HepG2 (cell line): ENCODE measurements around the gene SIGLEC10. TPM values are rescaled to one million over a fixed set of nuclear protein-coding genes. Genes with fewer than 3 reads are reported as not detected.

Source experiments
- AGO1 ChIP-seq: fragments of 200-400 bp; formaldehyde crosslinking; IDR thresholded peaks from 2 replicates; pipeline ENCODE4 v1.6.1; 2017; ENCODE audit warnings: mild to moderate bottlenecking, low read depth, low read length, moderate library complexity; ENCODE audit not compliant: poor library complexity, severe bottlenecking
- BCL6 ChIP-seq: IDR thresholded peaks from 2 replicates; pipeline ENCODE4 v1.6.1; 2016; ENCODE audit warnings: missing genetic modification reagents, missing compliant biosample characterization
- BORCS8-MEF2B ChIP-seq: sonication (generic); formaldehyde crosslinking; IDR thresholded peaks from 2 replicates; pipeline ENCODE4 v1.8.0; 2022; ENCODE audit warnings: mild to moderate bottlenecking, missing genetic modification reagents
- HDAC1 ChIP-seq: sonication (generic); formaldehyde crosslinking; IDR thresholded peaks from 2 replicates; pipeline ENCODE4 v1.5.1; 2020; ENCODE audit warnings: mild to moderate bottlenecking, missing genetic modification reagents
- HOXA9 ChIP-seq: sonication (generic); formaldehyde crosslinking; IDR thresholded peaks from 2 replicates; pipeline ENCODE4 v1.8.1; 2022; ENCODE audit warnings: missing genetic modification reagents, mild to moderate bottlenecking, moderate library complexity, borderline replicate concordance
- JUND ChIP-seq: sonication (generic); formaldehyde crosslinking; IDR thresholded peaks from 2 replicates; pipeline ENCODE4 v1.8.0; 2022; ENCODE audit warnings: mild to moderate bottlenecking, missing genetic modification reagents
- KLF16 ChIP-seq, 2 experiments: sonication (generic) in 1 of 2; formaldehyde crosslinking in 1 of 2; IDR thresholded peaks; 2 replicates each; pipeline versions ENCODE4 v1.6.1 to v1.8.0; 2016 to 2023; ENCODE audit warnings: missing genetic modification reagents in 2 of 2, missing compliant biosample characterization in 1 of 2
- MED1 ChIP-seq: sonication (generic); formaldehyde crosslinking; IDR thresholded peaks from 2 replicates; pipeline ENCODE4 v1.4.0; 2020; ENCODE audit warnings: missing genetic modification reagents
- NCOR1 ChIP-seq: fragments of 200-600 bp; sonication (generic); IDR thresholded peaks from 2 replicates; pipeline ENCODE4 v1.7.0; 2017; ENCODE audit warnings: antibody characterized with exemption, low read length, borderline replicate concordance
- NFATC3 ChIP-seq: sonication (generic); formaldehyde crosslinking; IDR thresholded peaks from 2 replicates; pipeline ENCODE4 v1.5.1; 2020; ENCODE audit warnings: mild to moderate bottlenecking, missing genetic modification reagents
- NFIB ChIP-seq: sonication (generic); formaldehyde crosslinking; IDR thresholded peaks from 2 replicates; pipeline ENCODE4 v1.9.0; 2021; ENCODE audit warnings: missing genetic modification reagents, mild to moderate bottlenecking, borderline replicate concordance
- RBAK ChIP-seq: sonication (generic); formaldehyde crosslinking; IDR thresholded peaks from 2 replicates; pipeline ENCODE4 v1.5.1; 2020; ENCODE audit warnings: mild to moderate bottlenecking, missing genetic modification reagents
- ZFP41 ChIP-seq: sonication (generic); formaldehyde crosslinking; IDR thresholded peaks from 2 replicates; pipeline ENCODE4 v1.4.0; 2020; ENCODE audit warnings: mild to moderate bottlenecking, missing genetic modification reagents, borderline replicate concordance
- ZNF138 ChIP-seq: sonication (generic); formaldehyde crosslinking; IDR thresholded peaks from 2 replicates; pipeline ENCODE4 v1.5.0; 2020; ENCODE audit warnings: mild to moderate bottlenecking, low read depth, missing genetic modification reagents
- ZNF251 ChIP-seq: sonication (generic); formaldehyde crosslinking; IDR thresholded peaks from 2 replicates; pipeline ENCODE4 v1.9.0; 2021; ENCODE audit warnings: mild to moderate bottlenecking, missing genetic modification reagents
- ZNF296 ChIP-seq: sonication (generic); formaldehyde crosslinking; conservative IDR thresholded peaks from 2 replicates; pipeline ENCODE4 v1.5.0; 2020; ENCODE audit warnings: mild to moderate bottlenecking, missing genetic modification reagents
- ZNF564 ChIP-seq: sonication (generic); formaldehyde crosslinking; IDR thresholded peaks from 2 replicates; pipeline ENCODE4 v1.8.1; 2023; ENCODE audit warnings: mild to moderate bottlenecking, missing genetic modification reagents
- ZNF570 ChIP-seq: sonication (generic); formaldehyde crosslinking; IDR thresholded peaks from 2 replicates; pipeline ENCODE4 v1.4.0; 2020; ENCODE audit warnings: mild to moderate bottlenecking, missing genetic modification reagents, borderline replicate concordance
- ZNF577 ChIP-seq: sonication (generic); formaldehyde crosslinking; IDR thresholded peaks from 2 replicates; pipeline ENCODE4 v1.4.0; 2020; ENCODE audit warnings: mild to moderate bottlenecking, low read depth, missing genetic modification reagents, borderline replicate concordance
- ZNF589 ChIP-seq: sonication (generic); formaldehyde crosslinking; conservative IDR thresholded peaks from 2 replicates; pipeline ENCODE4 v1.8.0; 2022; ENCODE audit warnings: mild to moderate bottlenecking, moderate library complexity, missing genetic modification reagents
- ZSCAN20 ChIP-seq: sonication (generic); formaldehyde crosslinking; IDR thresholded peaks from 2 replicates; pipeline ENCODE4 v1.4.0; 2020; ENCODE audit warnings: missing genetic modification reagents, mild to moderate bottlenecking, borderline replicate concordance
- polyA plus RNA-seq, 8 experiments: library from polyadenylated mRNA; depleted of rRNA in 3 of 8; stranded (reverse) in 7 of 8; unstranded in 1 of 8; fragments of >200 nt; fragmentation: Illumina TruSeq in 4 of 8; extraction: Trizol in 4 of 8; gene quantifications; 2 replicates each; pipeline versions ENCODE4 v1.2.1 to v1.2.3, GENCODE V29; 2011 to 2016; ENCODE audit warnings: low read depth in 4 of 8, missing spikeins in 1 of 8, mixed read lengths in 1 of 8; ENCODE audit not compliant: insufficient read depth in 1 of 8
- total RNA-seq, 5 experiments: library from RNA; depleted of rRNA; stranded (reverse); fragments of >200 nt; fragmentation: Illumina TruSeq; extraction: Trizol; gene quantifications; 2 replicates each; pipeline ENCODE4 v1.2.3, GENCODE V29; 2016; ENCODE audit warnings: low read depth in 1 of 5
- TF ChIP-seq, protein P1 (sequence below): sonication (generic); formaldehyde crosslinking; IDR thresholded peaks from 2 replicates; pipeline ENCODE4 v1.4.0; 2020; ENCODE audit warnings: mild to moderate bottlenecking, missing genetic modification reagents
- TF ChIP-seq, protein P2 (sequence below): sonication (generic); formaldehyde crosslinking; IDR thresholded peaks from 2 replicates; pipeline ENCODE4 v1.5.0; 2020; ENCODE audit warnings: mild to moderate bottlenecking, missing genetic modification reagents
- TF ChIP-seq, protein P3 (sequence below): sonication (generic); formaldehyde crosslinking; IDR thresholded peaks from 2 replicates; pipeline ENCODE4 v1.5.0; 2020; ENCODE audit warnings: mild to moderate bottlenecking, missing genetic modification reagents
- TF ChIP-seq, protein P4 (sequence below): sonication (generic); formaldehyde crosslinking; IDR thresholded peaks from 2 replicates; pipeline ENCODE4 v1.4.0; 2020; ENCODE audit warnings: missing genetic modification reagents

SIGLEC10 gene
- total and polyA plus RNA-seq, 2 of the 13 experiments (the other 11 are each of a cell fraction or from before 2014, with no cell fraction given), result not detected

DNA sequence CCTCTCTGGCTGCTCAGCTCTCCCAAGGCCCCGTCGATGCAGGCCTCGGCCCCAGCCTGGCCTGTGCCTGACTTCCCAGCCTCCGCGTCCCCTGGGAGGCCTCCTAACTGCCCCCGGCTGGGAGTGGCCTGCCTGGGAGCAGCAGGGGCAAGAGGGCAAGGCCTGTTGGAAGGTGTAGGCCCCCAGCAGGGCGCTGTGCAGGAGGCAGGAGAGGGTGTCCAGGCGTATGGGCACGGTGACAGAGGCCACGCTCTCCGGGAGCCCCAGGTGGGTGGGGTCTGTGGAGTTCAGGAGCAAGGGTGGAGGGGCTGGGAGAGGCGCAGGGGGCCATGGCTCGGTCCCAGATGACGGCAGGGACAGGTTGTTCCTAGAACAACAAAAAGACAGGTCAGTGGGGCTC lies 28.3 kb downstream of the SIGLEC10 start (continued):
- TF ChIP-seq JUND (CRISPR knock-in tag) (no peak), ZNF251 (CRISPR knock-in tag) (no peak), KLF16 (CRISPR knock-in tag; IDR thresholded peaks at IDR 0.05) (no peak), NFATC3 (CRISPR knock-in tag) (no peak), ZFP41 (CRISPR knock-in tag) (no peak), ZNF138 (CRISPR knock-in tag) (no peak), ZNF577 (CRISPR knock-in tag) (no peak), ZNF296 (CRISPR knock-in tag) (no peak), BORCS8-MEF2B (peak; percentile 67; the same call in 1 of the 2 replicates), ZNF564 (CRISPR knock-in tag) (peak; percentile 93), MED1 (peak; percentile 53; the same call in 1 of the 2 replicates), NFIB (CRISPR knock-in tag) (no peak), ZSCAN20 (CRISPR knock-in tag) (no peak), HDAC1 (peak; percentile 42; the same call in 1 of the 2 replicates), AGO1 (peak; percentile 28), ZNF589 (no peak), NCOR1 (no peak), RBAK (no peak), ZNF570 (CRISPR knock-in tag) (no peak), HOXA9 (CRISPR knock-in tag) (no peak), BCL6 (CRISPR knock-in tag) (peak; percentile 48)
- TF ChIP-seq, protein P1, sequence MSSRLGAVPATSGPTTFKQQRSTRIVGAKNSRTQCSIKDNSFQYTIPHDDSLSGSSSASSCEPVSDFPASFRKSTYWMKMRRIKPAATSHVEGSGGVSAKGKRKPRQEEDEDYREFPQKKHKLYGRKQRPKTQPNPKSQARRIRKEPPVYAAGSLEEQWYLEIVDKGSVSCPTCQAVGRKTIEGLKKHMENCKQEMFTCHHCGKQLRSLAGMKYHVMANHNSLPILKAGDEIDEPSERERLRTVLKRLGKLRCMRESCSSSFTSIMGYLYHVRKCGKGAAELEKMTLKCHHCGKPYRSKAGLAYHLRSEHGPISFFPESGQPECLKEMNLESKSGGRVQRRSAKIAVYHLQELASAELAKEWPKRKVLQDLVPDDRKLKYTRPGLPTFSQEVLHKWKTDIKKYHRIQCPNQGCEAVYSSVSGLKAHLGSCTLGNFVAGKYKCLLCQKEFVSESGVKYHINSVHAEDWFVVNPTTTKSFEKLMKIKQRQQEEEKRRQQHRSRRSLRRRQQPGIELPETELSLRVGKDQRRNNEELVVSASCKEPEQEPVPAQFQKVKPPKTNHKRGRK (CRISPR knock-in tag), result no peak
- TF ChIP-seq, protein P2, sequence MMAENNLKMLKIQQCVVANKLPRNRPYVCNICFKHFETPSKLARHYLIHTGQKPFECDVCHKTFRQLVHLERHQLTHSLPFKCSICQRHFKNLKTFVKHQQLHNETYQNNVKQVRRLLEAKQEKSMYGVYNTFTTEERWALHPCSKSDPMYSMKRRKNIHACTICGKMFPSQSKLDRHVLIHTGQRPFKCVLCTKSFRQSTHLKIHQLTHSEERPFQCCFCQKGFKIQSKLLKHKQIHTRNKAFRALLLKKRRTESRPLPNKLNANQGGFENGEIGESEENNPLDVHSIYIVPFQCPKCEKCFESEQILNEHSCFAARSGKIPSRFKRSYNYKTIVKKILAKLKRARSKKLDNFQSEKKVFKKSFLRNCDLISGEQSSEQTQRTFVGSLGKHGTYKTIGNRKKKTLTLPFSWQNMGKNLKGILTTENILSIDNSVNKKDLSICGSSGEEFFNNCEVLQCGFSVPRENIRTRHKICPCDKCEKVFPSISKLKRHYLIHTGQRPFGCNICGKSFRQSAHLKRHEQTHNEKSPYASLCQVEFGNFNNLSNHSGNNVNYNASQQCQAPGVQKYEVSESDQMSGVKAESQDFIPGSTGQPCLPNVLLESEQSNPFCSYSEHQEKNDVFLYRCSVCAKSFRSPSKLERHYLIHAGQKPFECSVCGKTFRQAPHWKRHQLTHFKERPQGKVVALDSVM (CRISPR knock-in tag), result peak; percentile 76
- TF ChIP-seq, protein P3, sequence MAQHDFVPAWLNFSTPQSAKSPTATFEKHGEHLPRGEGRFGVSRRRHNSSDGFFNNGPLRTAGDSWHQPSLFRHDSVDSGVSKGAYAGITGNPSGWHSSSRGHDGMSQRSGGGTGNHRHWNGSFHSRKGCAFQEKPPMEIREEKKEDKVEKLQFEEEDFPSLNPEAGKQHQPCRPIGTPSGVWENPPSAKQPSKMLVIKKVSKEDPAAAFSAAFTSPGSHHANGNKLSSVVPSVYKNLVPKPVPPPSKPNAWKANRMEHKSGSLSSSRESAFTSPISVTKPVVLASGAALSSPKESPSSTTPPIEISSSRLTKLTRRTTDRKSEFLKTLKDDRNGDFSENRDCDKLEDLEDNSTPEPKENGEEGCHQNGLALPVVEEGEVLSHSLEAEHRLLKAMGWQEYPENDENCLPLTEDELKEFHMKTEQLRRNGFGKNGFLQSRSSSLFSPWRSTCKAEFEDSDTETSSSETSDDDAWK, result no peak
- TF ChIP-seq, protein P4, sequence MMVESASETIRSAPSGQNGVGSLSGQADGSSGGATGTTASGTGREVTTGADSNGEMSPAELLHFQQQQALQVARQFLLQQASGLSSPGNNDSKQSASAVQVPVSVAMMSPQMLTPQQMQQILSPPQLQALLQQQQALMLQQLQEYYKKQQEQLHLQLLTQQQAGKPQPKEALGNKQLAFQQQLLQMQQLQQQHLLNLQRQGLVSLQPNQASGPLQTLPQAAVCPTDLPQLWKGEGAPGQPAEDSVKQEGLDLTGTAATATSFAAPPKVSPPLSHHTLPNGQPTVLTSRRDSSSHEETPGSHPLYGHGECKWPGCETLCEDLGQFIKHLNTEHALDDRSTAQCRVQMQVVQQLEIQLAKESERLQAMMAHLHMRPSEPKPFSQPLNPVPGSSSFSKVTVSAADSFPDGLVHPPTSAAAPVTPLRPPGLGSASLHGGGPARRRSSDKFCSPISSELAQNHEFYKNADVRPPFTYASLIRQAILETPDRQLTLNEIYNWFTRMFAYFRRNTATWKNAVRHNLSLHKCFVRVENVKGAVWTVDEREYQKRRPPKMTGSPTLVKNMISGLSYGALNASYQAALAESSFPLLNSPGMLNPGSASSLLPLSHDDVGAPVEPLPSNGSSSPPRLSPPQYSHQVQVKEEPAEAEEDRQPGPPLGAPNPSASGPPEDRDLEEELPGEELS, result no peak
